GM23338 (cell line): ENCODE data around the gene MPRIP. TPM values are rescaled to one million over a fixed set of nuclear protein-coding genes. Genes with fewer than 3 reads are reported as not detected.
A peak's percentile ranks its signal among the peaks of the same experiment; 100 is the strongest.

ENCODE experiments used
- ATAC-seq: fragments of 200-7000 bp; cut with Tn5 transposase; 3 replicates; pipeline ENCODE4 v1.9.1; 2020
- DNase-seq: peaks from one replicate; pipeline ENCODE4 v3.0.0-alpha.2; 2015; ENCODE audit warnings: low spot score
- H2AFZ ChIP-seq: fragments of 200-600 bp; sonication (generic); 2 replicates; pipeline ENCODE4 v1.8.0; 2016; ENCODE audit warnings: antibody characterized with exemption, mild to moderate bottlenecking, moderate library complexity
- H3F3A ChIP-seq: fragments of 200-600 bp; sonication (generic); replicated peaks from 2 replicates; pipeline ENCODE4 v1.8.0; 2017; ENCODE audit warnings: antibody characterized with exemption, mixed run types, low read depth
- H3K27ac ChIP-seq: fragments of 200-600 bp; sonication (generic); 2 replicates; pipeline ENCODE4 v1.6.1; 2016; ENCODE audit warnings: low read depth
- H3K27me3 ChIP-seq: fragments of 200-600 bp; sonication (generic); 2 replicates; pipeline ENCODE4 v1.8.0; 2016; ENCODE audit warnings: mild to moderate bottlenecking, mixed run types, moderate library complexity; ENCODE audit not compliant: insufficient read depth
- H3K36me3 ChIP-seq: fragments of 200-600 bp; sonication (generic); 2 replicates; pipeline ENCODE4 v1.8.0; 2016; ENCODE audit warnings: mild to moderate bottlenecking; ENCODE audit not compliant: insufficient read depth
- H3K4me1 ChIP-seq: fragments of 200-600 bp; sonication (generic); 2 replicates; pipeline ENCODE4 v1.8.0; 2016; ENCODE audit warnings: mild to moderate bottlenecking, moderate library complexity; ENCODE audit not compliant: insufficient read depth
- H3K4me2 ChIP-seq: fragments of 200-600 bp; sonication (generic); 2 replicates; pipeline ENCODE4 v1.7.1; 2017; ENCODE audit warnings: mixed run types
- H3K4me3 ChIP-seq: fragments of 200-600 bp; sonication (generic); 2 replicates; pipeline ENCODE4 v1.6.1; 2016; ENCODE audit warnings: mixed run types
- H3K79me2 ChIP-seq: fragments of 200-600 bp; sonication (generic); replicated peaks from 2 replicates; pipeline ENCODE4 v1.8.0; 2017; ENCODE audit warnings: mild to moderate bottlenecking; ENCODE audit not compliant: insufficient read depth
- H3K9me2 ChIP-seq: fragments of 200-600 bp; sonication (generic); 2 replicates; pipeline ENCODE4 v1.8.0; 2017; ENCODE audit not compliant: insufficient read depth
- H4K20me1 ChIP-seq: fragments of 200-600 bp; sonication (generic); replicated peaks from 2 replicates; pipeline ENCODE4 v1.8.0; 2017; ENCODE audit warnings: mild to moderate bottlenecking; ENCODE audit not compliant: insufficient read depth
- H3K27ac Mint-ChIP-seq: 2 replicates; pipeline ENCODE4 v1.8.0; 2020; ENCODE audit warnings: inconsistent platforms, mild to moderate bottlenecking, moderate library complexity, mixed read lengths
- H3K27me3 Mint-ChIP-seq: 3 replicates; pipeline ENCODE4 v1.8.0; 2022; ENCODE audit warnings: low read depth, mild to moderate bottlenecking, moderate library complexity, mixed read lengths, inconsistent platforms; ENCODE audit not compliant: insufficient read depth, poor library complexity
- H3K36me3 Mint-ChIP-seq: 3 replicates; pipeline ENCODE4 v1.8.0; 2021; ENCODE audit warnings: low read depth, mild to moderate bottlenecking, inconsistent platforms, moderate library complexity, mixed read lengths
- H3K4me1 Mint-ChIP-seq: 3 replicates; pipeline ENCODE4 v1.8.0; 2020; ENCODE audit warnings: mild to moderate bottlenecking, inconsistent platforms, mixed read lengths
- H3K4me3 Mint-ChIP-seq: 3 replicates; pipeline ENCODE4 v1.8.0; 2021; ENCODE audit warnings: moderate library complexity, mild to moderate bottlenecking, inconsistent platforms, mixed read lengths
- H3K9me3 Mint-ChIP-seq: 3 replicates; pipeline ENCODE4 v1.8.0; 2020; ENCODE audit warnings: moderate library complexity, mild to moderate bottlenecking, inconsistent platforms, mixed read lengths
- CREB1 ChIP-seq: fragments of 250-450 bp; sonication (Bioruptor Pico); IDR thresholded peaks from 2 replicates; pipeline ENCODE4 v1.5.0; 2020; ENCODE audit warnings: low read depth, mild to moderate bottlenecking, moderate library complexity
- EZH2 ChIP-seq: fragments of 200-600 bp; sonication (generic); IDR thresholded peaks from one replicate; pipeline ENCODE4 v1.8.0; 2017; ENCODE audit warnings: antibody characterized with exemption, mild to moderate bottlenecking, low read depth; ENCODE audit not compliant: unreplicated experiment
- JUNB ChIP-seq: IDR thresholded peaks from one replicate; pipeline ENCODE4 v1.6.1; 2016; ENCODE audit warnings: antibody characterized with exemption; ENCODE audit not compliant: unreplicated experiment
- NANOG ChIP-seq: IDR thresholded peaks from 2 replicates; pipeline ENCODE4 v1.6.1; 2016; ENCODE audit warnings: antibody characterized with exemption, borderline replicate concordance
- POLR2AphosphoS5 ChIP-seq: IDR thresholded peaks from 2 replicates; pipeline ENCODE4 v1.6.1; 2016; ENCODE audit warnings: antibody characterized with exemption, low read depth
- REST ChIP-seq: IDR thresholded peaks from one replicate; pipeline ENCODE4 v1.6.1; 2018; ENCODE audit warnings: antibody characterized with exemption; ENCODE audit not compliant: unreplicated experiment
- STAT1 ChIP-seq: IDR thresholded peaks from one replicate; pipeline ENCODE4 v1.6.1; 2016; ENCODE audit warnings: antibody characterized with exemption; ENCODE audit not compliant: unreplicated experiment
- ZNF114 ChIP-seq: fragments of 250-450 bp; sonication (Bioruptor Pico); IDR thresholded peaks from 2 replicates; pipeline ENCODE4 v1.5.0; 2020; ENCODE audit warnings: mild to moderate bottlenecking, moderate library complexity
- ZNF331 ChIP-seq: fragments of 250-450 bp; sonication (Bioruptor Pico); IDR thresholded peaks from 2 replicates; pipeline ENCODE4 v1.5.0; 2020; ENCODE audit warnings: low read depth, mild to moderate bottlenecking, moderate library complexity
- polyA plus RNA-seq: library from polyadenylated mRNA; unstranded; fragments of >200 nt; fragmentation: Nextera tagmentation; extraction: Ambion mirVana; gene quantifications from 2 replicates; pipeline ENCODE4 v1.2.1, GENCODE V29; 2016
- total RNA-seq: library from RNA; depleted of rRNA; stranded (reverse); fragments of >200 nt; shearing (Covaris generic); gene quantifications from 2 replicates; pipeline ENCODE4 v1.2.3, GENCODE V29; 2014
- TF ChIP-seq, protein P1 (sequence below): IDR thresholded peaks from 2 replicates; pipeline ENCODE4 v1.6.1; 2016; ENCODE audit warnings: antibody characterized with exemption

MPRIP gene
- total and polyA plus RNA-seq, 2 experiments from 2014 or later = 39.3 to 113 TPM

- H3K4me2 ChIP-seq = no peak overlapping the region
- ATAC-seq (no peak), DNase-seq (no peak)
- no peaks in the 10 kb centered on the region for H3F3A ChIP-seq
- H3K4me3 Mint-ChIP-seq = no peak overlapping the region
- no peak for TF ChIP-seq ZNF114 (CRISPR knock-in tag)
- TF ChIP-seq REST = no peak
- TF ChIP-seq POLR2AphosphoS5 = no peak
- no peaks in the 10 kb centered on the region; the same call in 2 of the 3 replicates for H3K36me3 Mint-ChIP-seq
- 0 out of 2 replicates have a peak overlapping the region, but pooled peaks have one; percentile 42 for H3K27ac Mint-ChIP-seq
- peaks cover 5% of the 10 kb centered on the region for H3K27me3 Mint-ChIP-seq
- no peaks in the 10 kb centered on the region; the same call in 1 of the 2 replicates for H3K36me3 ChIP-seq
- H3K79me2 ChIP-seq = peaks cover 94% of the 10 kb centered on the region
- no peak overlapping the region for H3K27ac ChIP-seq
- no peaks in the 10 kb centered on the region for H3K27me3 ChIP-seq
- H3K4me1 ChIP-seq = no peaks in the 10 kb centered on the region; the same call in 1 of the 2 replicates
- H3K9me2 ChIP-seq = no peaks in the 10 kb centered on the region
- no peaks in the 10 kb centered on the region for H3K9me3 Mint-ChIP-seq
- peaks cover 31% of the 10 kb centered on the region for H3K4me1 Mint-ChIP-seq
- no peak overlapping the region for H3K4me3 ChIP-seq
- no peak overlapping the region for H2AFZ ChIP-seq
- peaks cover 27% of the 10 kb centered on the region for H4K20me1 ChIP-seq
Measured at GRCh38 chr17:17052462-17053221, 10.4 kb downstream of the MPRIP start.

GRCh38 chr17:17053446-17054379 is 11.5 kb downstream of the MPRIP start:
- H3F3A ChIP-seq = no peaks in the 10 kb centered on the region
- H3K9me2 ChIP-seq = no peaks in the 10 kb centered on the region
- no peaks in the 10 kb centered on the region; the same call in 1 of the 2 replicates for H3K36me3 ChIP-seq
- peaks cover 25% of the 10 kb centered on the region for H4K20me1 ChIP-seq
- DNase-seq (no peak), ATAC-seq (no peak)
- no peaks in the 10 kb centered on the region for H3K9me3 Mint-ChIP-seq
- no peaks in the 10 kb centered on the region for H3K4me1 ChIP-seq
- H3K27me3 Mint-ChIP-seq = peaks cover 5% of the 10 kb centered on the region
- no peak overlapping the region for H3K4me2 ChIP-seq
- no peak overlapping the region for H3K4me3 Mint-ChIP-seq
- no peaks in the 10 kb centered on the region for H3K36me3 Mint-ChIP-seq
- no peak overlapping the region for H3K27ac Mint-ChIP-seq
- no peaks in the 10 kb centered on the region for H3K27me3 ChIP-seq
- H3K4me1 Mint-ChIP-seq = peaks cover 25% of the 10 kb centered on the region
- H2AFZ ChIP-seq = no peak overlapping the region
- TF ChIP-seq NANOG (no peak), JUNB (no peak), ZNF331 (no peak), CREB1 (CRISPR knock-in tag) (no peak), EZH2 (no peak), POLR2AphosphoS5 (no peak), STAT1 (no peak)
- TF ChIP-seq, protein P1, sequence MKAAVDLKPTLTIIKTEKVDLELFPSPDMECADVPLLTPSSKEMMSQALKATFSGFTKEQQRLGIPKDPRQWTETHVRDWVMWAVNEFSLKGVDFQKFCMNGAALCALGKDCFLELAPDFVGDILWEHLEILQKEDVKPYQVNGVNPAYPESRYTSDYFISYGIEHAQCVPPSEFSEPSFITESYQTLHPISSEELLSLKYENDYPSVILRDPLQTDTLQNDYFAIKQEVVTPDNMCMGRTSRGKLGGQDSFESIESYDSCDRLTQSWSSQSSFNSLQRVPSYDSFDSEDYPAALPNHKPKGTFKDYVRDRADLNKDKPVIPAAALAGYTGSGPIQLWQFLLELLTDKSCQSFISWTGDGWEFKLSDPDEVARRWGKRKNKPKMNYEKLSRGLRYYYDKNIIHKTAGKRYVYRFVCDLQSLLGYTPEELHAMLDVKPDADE = no peak
- H3K79me2 ChIP-seq = peaks cover 91% of the 10 kb centered on the region
- peak overlapping the region; percentile 26; the same call in 1 of the 2 replicates for H3K27ac ChIP-seq
- H3K4me3 ChIP-seq = no peak overlapping the region
